HG03196 (cell line): ENCODE data around the gene MYL10.
"Not testable (repeated sequence)": the region's sequence is repeated elsewhere in the genome, so short reads cannot be mapped to it uniquely, and the experiment has no call there.

Experiments
- ATAC-seq: cut with Tn5 transposase; IDR thresholded peaks from one replicate; pipeline ENCODE4 v1.9.1; 2021; ENCODE audit not compliant: unreplicated experiment

The MYL10 gene

GRCh38 chr7:101657171-101657570, 28.1 kb upstream of the MYL10 start:
- no peak for ATAC-seq

DNA sequence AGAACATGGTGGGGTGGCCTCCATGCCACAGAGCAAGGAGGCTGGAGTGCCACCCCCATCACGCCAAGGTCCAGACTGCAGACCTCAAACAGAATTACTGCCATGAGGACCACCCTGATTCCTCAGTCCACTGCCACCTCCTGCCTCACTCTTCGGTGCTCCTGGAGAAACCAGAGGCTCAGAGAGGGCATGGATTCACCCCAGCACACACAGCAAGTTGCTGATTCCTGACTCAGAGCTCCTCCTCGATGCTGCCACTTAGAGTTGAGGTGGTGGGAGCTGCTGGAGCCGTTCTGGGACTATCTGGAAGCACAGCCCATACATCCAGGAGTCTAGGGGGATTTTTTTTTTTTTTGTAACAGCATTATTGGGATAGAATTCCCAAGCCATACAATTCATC, 22.0 kb upstream of the MYL10 start:
- no peak for ATAC-seq

DNA sequence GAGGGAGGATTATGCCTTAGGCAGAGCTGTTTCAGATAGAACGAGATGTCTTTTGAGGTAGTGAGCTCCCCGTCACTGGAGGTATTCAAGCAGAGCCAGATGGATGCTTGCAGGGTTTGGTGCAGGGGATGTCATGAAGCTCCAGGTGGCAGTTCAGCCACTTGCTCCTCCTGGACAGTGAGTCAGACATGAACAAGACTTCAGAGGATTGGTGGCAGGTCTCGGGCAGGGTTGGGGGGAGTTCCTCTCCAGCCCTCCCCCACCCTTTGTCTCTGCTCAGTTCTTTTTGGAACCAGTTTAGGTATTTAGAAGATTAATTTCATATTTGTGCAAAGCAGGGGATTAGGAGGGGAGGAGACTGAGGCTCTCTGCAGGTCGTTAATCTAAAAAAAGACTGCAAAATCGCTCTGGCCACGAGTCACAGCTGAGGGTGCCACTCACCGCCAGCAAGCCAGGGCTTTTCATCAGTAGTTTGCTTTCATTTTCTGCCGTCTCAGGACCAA, 21.5 kb upstream of the MYL10 start:
- ATAC-seq: no peak

DNA sequence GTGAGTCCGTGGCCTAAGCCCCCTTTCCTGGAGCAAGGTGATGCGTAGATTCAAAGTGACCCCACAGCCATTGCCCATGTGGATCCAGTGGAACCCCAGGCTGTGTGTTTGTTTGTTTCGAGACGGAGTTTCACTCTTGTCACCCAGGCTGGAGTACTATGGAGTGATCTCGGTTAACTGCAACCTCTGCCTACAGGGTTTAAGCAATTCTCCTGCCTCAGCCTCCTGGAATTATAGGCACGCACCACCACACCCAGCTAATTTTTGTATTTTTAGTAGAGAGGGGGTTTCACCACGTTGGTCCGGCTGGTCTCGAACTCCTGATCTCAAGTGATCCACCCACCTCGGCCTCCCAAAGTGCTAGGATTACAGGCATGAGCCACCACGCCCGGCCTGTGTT, 18.8 kb upstream of the MYL10 start:
- ATAC-seq: not testable (repeated sequence)

- no peak for ATAC-seq
Observed at GRCh38 chr7:101645951-101646350, 16.9 kb upstream of the MYL10 start.

DNA sequence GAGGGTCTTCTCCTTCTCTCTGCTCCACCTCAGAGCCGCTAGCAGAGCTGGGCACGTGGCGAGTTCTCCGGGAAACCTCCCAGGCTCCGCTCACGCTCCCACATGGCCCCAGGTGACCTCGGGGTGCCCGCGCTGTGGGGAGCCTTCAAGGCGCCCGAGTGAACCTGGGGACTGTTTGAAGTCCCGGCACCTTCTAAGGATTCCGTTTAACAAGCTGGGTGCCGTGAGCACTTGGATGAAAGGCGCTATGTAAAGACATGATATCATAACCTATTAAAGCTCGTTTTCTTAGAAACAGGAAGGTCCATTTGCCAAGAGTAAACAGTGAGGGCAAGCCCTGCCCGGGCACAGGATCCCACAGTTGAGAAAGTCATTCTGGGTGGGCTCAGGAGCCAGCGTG, 15.8 kb upstream of the MYL10 start:
- no peak for ATAC-seq

DNA sequence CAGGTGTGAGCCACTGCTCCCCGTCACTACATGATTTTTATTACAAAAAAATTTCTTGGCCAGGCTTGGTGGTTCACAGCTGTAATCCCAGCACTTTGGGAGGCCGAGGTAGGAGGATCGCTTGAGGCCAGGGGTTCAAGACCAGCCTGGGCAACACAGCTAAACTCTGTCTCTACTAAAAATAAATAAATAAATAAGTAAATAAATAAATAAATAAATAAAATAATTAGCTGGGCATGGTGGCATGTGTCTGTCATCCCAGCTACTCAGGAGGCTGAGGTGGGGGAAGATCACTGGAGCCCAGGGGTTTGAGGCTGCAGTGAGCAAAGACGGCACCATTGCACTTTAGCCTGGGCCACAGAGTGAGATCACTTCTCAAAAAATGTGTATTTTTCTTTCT, 10.0 kb upstream of the MYL10 start:
- not testable (repeated sequence) for ATAC-seq

GRCh38 chr7:101636822-101637623, 7.9 kb upstream of the MYL10 start:
- ATAC-seq: no peak

GRCh38 chr7:101635484-101635883, 6.4 kb upstream of the MYL10 start:
- ATAC-seq: no peak

GRCh38 chr7:101634196-101634717, 5.2 kb upstream of the MYL10 start:
- no peak for ATAC-seq

DNA sequence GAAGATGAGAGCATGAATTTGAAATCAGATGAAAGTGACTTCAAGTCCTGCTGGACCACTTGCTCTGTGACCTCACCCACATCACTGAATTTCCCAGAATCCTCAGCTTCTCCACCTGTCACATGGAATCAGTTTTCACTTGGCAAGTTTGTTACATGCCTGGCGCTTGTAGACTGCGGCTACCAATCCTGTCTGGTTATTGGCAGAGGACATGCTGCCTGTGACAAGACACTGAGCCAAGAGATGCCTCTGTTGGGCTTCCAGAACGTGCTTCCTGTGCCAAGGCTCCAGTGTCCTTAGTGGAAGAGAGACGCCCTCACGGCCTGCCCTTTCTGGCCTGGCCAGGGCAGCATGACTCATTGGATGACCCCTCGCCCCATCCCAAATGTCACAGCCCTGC, 4.4 kb upstream of the MYL10 start:
- no peak for ATAC-seq

GRCh38 chr7:101632641-101633040, 3.5 kb upstream of the MYL10 start:
- no peak for ATAC-seq

- ATAC-seq: no peak
Observed at GRCh38 chr7:101631224-101631714, 2.2 kb upstream of the MYL10 start.

GRCh38 chr7:101630591-101630990, 1.5 kb upstream of the MYL10 start:
- ATAC-seq: no peak

DNA sequence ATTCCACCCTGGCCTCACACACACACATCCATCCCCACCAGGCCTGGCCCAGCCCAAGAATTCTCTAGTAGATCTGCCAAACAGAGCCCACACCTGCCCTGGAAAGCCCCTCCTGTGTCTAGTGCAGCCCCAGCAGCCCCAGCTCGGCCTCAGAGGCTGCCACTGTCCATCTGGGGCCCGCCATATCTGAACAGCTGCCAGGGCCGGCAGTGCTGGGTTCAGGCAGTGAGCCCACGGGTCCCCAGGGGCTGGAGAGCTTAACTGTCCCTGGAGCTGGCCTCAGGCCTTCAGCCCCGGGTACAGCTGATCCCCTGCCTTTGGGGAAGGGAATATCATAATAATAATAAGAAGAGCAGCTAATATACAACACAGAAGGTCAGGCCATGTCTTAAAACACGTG, 574 bp downstream of the MYL10 start:
- ATAC-seq: no peak

DNA sequence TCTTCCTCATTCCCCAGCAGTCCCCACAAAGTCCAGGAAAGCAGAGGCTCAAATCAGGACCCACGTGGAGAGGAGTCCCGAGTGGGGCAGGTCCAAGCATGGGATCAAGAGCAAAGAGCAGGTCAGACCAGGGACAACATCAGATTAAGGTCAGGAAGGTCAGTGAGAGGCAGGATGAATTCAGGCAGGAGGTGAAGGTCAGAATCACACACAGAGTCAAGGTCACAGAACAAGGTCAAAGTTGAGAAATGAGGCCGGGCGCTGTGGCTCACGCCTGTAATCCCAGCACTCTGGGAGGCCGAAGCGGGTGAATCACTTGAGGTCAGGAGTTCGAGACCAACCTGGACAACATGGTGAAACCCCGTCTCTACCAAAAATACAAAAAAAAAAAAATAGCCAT, 2.3 kb downstream of the MYL10 start:
- ATAC-seq: no peak

DNA sequence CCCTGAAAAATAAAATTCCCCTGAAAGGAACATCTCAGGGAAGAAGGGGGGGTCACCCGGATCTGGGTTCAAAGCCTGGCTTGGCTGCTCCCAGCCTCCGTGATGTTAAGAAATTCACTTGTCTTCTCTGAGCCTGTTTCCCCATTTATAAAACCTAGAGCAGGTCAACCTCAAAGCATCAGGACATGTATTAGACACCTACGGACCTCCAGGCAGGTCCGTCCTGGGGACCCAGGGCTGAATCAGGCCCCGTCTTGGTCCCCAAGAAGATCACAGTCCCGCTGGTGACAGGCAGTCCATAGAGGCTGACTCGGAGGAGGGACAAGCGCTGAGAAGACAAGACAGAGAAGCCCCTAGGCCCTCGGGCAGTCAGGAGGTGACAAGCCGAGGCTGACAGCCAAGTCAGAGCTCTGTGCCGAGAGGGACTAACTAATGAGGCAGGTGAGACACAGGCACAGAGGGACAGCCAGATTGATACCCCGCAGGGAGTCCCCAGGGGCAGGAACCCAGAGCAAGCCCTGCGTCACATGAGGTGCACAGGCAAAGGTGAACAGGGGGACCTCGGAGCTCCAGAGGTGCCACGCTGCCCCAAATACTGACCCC, 2.9 kb downstream of the MYL10 start:
- ATAC-seq: no peak

- no peak for ATAC-seq
Observed at GRCh38 chr7:101625031-101625791, 3.9 kb downstream of the MYL10 start.

DNA sequence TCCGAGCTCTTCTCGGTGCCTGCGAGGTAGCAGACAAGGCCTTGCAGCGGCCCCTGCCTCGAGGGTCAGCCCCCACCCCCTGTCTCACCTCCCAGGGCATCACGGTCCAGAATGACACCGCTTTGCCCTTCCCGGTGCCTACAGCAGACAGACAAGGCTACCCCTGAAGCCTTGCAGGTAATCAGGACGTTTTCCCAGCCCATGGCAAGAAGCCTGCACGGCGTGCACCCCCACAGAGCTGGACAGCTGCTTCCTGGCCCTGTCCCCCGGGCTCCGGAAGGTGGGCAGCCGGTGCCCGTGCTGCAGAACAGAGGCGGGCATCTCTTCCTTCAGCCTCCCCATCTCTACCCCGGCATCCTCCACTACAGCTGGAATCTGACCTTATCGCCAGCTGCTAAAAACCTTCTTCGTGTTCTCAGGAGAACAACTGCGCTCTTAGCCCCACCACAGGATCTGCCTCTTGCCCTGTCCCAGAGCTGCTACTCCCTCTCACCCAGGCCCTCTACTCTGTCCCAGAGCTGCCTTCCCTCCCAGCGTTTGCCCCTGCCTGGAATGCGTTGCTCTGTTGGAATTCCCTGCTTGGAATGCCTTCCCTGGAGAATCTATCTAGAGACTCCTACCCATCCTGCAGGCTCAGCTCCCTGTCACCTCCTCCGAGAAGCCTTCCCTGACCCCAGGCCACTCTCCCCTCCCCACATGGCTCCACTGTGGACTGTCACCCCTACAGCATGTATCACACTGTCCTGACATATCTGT, 4.7 kb downstream of the MYL10 start:
- ATAC-seq: no peak

DNA sequence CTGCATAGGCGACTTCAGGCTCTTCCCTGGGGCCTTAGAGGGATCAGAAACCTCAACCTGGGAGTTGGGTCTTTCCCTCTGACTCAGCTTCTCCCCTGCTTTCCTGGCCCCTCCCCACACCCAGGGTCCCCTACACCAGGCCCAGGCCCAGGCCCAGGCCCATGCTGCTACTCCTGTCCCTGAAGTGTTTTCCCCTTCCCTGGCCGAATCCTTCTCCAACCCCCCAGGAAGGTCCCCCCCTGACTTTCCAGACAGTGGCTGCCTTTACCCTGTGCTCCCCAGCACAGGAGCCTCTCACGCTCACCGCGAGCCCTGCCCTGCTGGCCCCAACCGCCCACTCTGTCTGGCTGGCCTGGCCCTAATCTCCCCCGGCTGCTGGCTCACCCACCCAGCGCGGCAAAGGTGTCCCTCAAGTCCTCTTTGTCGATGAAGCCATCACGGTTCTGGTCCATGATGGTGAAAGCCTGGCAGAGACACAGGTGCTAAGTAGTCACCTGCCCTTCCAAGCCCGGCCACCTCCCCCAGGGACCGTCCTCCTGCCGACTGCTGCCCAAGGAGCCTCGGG, 6.4 kb downstream of the MYL10 start:
- ATAC-seq: no peak
